Measurements from ENCODE around the gene KRTAP5-7. TPM values are rescaled to one million over a fixed set of nuclear protein-coding genes. Genes with fewer than 3 reads are reported as not detected.

KRTAP5-7 gene
- total and polyA plus RNA-seq, 2 of the 8 experiments (the other 6 are each of a cell fraction or from before 2014, with no cell fraction given), result not detected

DNA sequence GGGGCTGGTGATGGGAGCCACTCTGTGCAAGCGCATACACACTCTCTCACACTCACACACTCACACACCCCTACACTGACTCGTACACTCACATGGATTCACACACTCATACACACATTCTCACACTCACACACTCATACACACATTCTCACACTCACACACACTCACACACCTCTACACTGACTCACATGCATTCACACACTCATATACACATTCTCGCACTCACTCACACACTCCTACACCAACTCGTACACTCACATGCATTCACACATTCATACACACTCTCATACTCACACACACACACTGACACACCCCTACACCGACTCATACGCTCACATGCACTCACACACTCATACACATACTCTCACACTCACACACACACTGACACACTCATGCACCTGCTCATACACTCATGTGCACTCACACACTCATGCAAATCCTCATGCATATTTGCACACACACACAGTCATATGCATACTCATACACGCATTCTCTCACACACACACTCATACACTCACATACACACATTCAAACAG lies 50.5 kb downstream of the KRTAP5-7 start (continued):
- TF ChIP-seq, protein P1, sequence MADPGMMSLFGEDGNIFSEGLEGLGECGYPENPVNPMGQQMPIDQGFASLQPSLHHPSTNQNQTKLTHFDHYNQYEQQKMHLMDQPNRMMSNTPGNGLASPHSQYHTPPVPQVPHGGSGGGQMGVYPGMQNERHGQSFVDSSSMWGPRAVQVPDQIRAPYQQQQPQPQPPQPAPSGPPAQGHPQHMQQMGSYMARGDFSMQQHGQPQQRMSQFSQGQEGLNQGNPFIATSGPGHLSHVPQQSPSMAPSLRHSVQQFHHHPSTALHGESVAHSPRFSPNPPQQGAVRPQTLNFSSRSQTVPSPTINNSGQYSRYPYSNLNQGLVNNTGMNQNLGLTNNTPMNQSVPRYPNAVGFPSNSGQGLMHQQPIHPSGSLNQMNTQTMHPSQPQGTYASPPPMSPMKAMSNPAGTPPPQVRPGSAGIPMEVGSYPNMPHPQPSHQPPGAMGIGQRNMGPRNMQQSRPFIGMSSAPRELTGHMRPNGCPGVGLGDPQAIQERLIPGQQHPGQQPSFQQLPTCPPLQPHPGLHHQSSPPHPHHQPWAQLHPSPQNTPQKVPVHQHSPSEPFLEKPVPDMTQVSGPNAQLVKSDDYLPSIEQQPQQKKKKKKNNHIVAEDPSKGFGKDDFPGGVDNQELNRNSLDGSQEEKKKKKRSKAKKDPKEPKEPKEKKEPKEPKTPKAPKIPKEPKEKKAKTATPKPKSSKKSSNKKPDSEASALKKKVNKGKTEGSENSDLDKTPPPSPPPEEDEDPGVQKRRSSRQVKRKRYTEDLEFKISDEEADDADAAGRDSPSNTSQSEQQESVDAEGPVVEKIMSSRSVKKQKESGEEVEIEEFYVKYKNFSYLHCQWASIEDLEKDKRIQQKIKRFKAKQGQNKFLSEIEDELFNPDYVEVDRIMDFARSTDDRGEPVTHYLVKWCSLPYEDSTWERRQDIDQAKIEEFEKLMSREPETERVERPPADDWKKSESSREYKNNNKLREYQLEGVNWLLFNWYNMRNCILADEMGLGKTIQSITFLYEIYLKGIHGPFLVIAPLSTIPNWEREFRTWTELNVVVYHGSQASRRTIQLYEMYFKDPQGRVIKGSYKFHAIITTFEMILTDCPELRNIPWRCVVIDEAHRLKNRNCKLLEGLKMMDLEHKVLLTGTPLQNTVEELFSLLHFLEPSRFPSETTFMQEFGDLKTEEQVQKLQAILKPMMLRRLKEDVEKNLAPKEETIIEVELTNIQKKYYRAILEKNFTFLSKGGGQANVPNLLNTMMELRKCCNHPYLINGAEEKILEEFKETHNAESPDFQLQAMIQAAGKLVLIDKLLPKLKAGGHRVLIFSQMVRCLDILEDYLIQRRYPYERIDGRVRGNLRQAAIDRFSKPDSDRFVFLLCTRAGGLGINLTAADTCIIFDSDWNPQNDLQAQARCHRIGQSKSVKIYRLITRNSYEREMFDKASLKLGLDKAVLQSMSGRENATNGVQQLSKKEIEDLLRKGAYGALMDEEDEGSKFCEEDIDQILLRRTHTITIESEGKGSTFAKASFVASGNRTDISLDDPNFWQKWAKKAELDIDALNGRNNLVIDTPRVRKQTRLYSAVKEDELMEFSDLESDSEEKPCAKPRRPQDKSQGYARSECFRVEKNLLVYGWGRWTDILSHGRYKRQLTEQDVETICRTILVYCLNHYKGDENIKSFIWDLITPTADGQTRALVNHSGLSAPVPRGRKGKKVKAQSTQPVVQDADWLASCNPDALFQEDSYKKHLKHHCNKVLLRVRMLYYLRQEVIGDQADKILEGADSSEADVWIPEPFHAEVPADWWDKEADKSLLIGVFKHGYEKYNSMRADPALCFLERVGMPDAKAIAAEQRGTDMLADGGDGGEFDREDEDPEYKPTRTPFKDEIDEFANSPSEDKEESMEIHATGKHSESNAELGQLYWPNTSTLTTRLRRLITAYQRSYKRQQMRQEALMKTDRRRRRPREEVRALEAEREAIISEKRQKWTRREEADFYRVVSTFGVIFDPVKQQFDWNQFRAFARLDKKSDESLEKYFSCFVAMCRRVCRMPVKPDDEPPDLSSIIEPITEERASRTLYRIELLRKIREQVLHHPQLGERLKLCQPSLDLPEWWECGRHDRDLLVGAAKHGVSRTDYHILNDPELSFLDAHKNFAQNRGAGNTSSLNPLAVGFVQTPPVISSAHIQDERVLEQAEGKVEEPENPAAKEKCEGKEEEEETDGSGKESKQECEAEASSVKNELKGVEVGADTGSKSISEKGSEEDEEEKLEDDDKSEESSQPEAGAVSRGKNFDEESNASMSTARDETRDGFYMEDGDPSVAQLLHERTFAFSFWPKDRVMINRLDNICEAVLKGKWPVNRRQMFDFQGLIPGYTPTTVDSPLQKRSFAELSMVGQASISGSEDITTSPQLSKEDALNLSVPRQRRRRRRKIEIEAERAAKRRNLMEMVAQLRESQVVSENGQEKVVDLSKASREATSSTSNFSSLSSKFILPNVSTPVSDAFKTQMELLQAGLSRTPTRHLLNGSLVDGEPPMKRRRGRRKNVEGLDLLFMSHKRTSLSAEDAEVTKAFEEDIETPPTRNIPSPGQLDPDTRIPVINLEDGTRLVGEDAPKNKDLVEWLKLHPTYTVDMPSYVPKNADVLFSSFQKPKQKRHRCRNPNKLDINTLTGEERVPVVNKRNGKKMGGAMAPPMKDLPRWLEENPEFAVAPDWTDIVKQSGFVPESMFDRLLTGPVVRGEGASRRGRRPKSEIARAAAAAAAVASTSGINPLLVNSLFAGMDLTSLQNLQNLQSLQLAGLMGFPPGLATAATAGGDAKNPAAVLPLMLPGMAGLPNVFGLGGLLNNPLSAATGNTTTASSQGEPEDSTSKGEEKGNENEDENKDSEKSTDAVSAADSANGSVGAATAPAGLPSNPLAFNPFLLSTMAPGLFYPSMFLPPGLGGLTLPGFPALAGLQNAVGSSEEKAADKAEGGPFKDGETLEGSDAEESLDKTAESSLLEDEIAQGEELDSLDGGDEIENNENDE (IDR thresholded peaks at IDR 0.05; ENCODE audit: insufficient replicate concordance, low read length), result no peak
- TF ChIP-seq KDM1A (IDR thresholded peaks at IDR 0.05; ENCODE audit: borderline replicate concordance, low read length), result no peak
